Non-pigmented ciliary epithelial cell (primary cell): ENCODE data around the gene APOA1.

Experiments used
- DNase-seq: peaks from one replicate; pipeline ENCODE4 v3.0.0-alpha.2; 2010; ENCODE audit warnings: low read depth

The APOA1 gene

DNA sequence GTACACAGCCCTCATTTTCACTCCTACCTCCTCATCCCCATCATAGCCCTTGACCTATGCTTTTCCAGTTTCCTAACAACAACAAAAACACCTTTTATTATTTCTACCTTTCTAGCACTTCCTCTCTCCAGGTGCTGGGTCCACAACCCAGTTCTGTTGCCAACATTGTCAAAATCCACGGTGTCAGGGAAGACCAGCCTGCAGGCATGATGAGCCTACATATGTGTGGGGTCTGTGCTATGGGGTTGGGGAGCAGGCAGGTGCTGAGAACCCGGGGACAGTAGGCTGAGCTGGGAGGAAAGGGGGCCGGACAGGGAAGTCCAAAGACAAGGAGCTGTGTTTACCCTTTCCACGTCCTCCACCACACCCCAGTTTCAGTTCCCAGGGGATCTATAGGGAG lies 48.9 kb downstream of the APOA1 start:
- DNase-seq = no peak

GRCh38 chr11:116787786-116788486 lies 49.5 kb downstream of the APOA1 start, which contains the start of gene ZPR1:
TSS of gene ZPR1 (minus strand) at chr11:116788023. CDS start at chr11:116787990, 33 bp downstream.
- no peak for DNase-seq

DNA sequence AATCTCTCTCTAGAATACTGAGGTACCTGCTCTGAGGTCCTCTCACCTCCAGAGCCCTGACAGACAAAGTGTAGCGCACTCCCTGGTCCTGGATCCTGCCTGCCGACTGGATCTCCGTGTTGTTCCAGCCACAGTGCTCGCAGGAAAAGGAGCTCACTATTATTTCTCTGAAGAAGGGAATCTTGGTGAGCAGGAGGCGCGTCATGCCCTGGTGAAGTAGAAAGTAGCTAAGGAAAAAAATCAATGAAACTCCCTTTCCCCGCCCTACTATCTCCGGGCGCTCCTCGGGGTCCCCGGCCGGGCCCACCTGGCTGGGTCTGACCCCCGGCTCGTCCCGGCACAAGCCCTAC lies 50.0 kb downstream of the APOA1 start:
- no peak for DNase-seq

DNA sequence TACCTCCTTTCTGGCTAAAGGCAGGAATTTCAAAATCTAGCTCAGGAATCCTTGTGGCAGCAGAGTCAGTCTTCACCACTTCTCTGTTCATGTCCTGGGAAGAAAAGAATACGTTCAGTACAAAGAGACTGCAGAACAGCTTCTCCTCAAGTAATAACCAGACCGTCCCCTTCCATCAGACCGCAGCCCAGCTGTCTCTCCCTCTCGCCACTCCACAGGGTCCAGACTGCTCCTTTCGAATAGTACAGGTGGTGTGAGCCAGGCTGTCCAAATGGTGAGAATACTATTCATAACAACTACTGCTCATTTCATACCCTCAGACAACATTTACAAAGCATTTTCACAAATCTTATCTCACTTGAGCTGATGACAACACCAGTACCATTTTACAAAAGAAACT lies 50.5 kb downstream of the APOA1 start:
- no peak for DNase-seq

GRCh38 chr11:116786326-116786725 lies 51.1 kb downstream of the APOA1 start:
- no peak for DNase-seq
